Panc1 (cell line): ENCODE results near the gene ASCC3. TPM values are rescaled to one million over a fixed set of nuclear protein-coding genes. Genes with fewer than 3 reads are reported as not detected.
A peak's percentile ranks its signal among the peaks of the same experiment; 100 is the strongest.

ENCODE experiments used
- ATAC-seq: fragments of 200-7000 bp; cut with Tn5 transposase; 2 replicates; pipeline ENCODE4 v1.9.1; 2020; ENCODE audit warnings: mild to moderate bottlenecking, moderate library complexity
- BruUV-seq: library from RNA; stranded (reverse); fragments of 400-500 nt; replicated peaks from 2 replicates; lab custom pipeline; 2021; lab: Mats Ljungman, UMichigan
- CTCF ChIA-PET: fragments of 300-600 bp; sonication (Branson Sonifier 250); formaldehyde crosslinking; loops from one replicate; lab custom pipeline; 2022; ENCODE audit warnings: antibody characterized with exemption; lab: Charles Lee
- POLR2A ChIA-PET: fragments of 300-600 bp; sonication (Branson Sonifier 250); formaldehyde crosslinking; loops from one replicate; lab custom pipeline; 2022; ENCODE audit warnings: antibody characterized with exemption; lab: Charles Lee
- DNase-seq: peaks from one replicate; pipeline ENCODE4 v3.0.0-alpha.2; 2010; ENCODE audit warnings: low read depth, low spot score
- H3K27ac ChIP-seq: 2 replicates; pipeline ENCODE4 v1.5.1; 2011; ENCODE audit warnings: mild to moderate bottlenecking, low read length, inconsistent platforms
- H3K27me3 ChIP-seq: fragments of 200-500 bp; sonication (Bioruptor generic); 2 replicates; pipeline ENCODE4 v1.6.0; 2014; ENCODE audit warnings: low read length, inconsistent platforms; ENCODE audit not compliant: control insufficient read depth, insufficient read depth
- H3K36me3 ChIP-seq: fragments of 200-500 bp; sonication (Bioruptor generic); 2 replicates; pipeline ENCODE4 v1.5.1; 2014; ENCODE audit warnings: inconsistent platforms, mild to moderate bottlenecking, low read length, moderate library complexity; ENCODE audit not compliant: control insufficient read depth, insufficient read depth
- H3K4me1 ChIP-seq: 2 replicates; pipeline ENCODE4 v1.5.1; 2011; ENCODE audit warnings: inconsistent platforms, mild to moderate bottlenecking, low read length, moderate library complexity; ENCODE audit not compliant: control insufficient read depth, insufficient read depth
- H3K4me3 ChIP-seq, 2 experiments: 2 replicates each; pipeline ENCODE4 v1.5.1; 2011 to 2012; ENCODE audit warnings: low read depth in 2 of 2, low read length in 2 of 2, mild to moderate bottlenecking in 2 of 2, inconsistent platforms in 1 of 2, moderate library complexity in 1 of 2
- H3K9me3 ChIP-seq: fragments of 200-500 bp; sonication (Bioruptor generic); 2 replicates; pipeline ENCODE4 v1.5.1; 2014; ENCODE audit warnings: low read depth, mild to moderate bottlenecking, inconsistent platforms, low read length, moderate library complexity; ENCODE audit not compliant: control insufficient read depth, insufficient read depth
- CTCF ChIP-seq: fragments of 450-650 bp; IDR thresholded peaks from 2 replicates; pipeline ENCODE4 v1.5.1; 2017; ENCODE audit warnings: mild to moderate bottlenecking
- POLR2AphosphoS5 ChIP-seq: IDR thresholded peaks from 2 replicates; pipeline ENCODE4 v1.6.1; 2012; ENCODE audit warnings: mild to moderate bottlenecking, low read depth, low read length, moderate library complexity
- REST ChIP-seq, 2 experiments: IDR thresholded peaks; 2 replicates each; pipeline ENCODE4 v1.6.1; 2011 to 2012; ENCODE audit warnings: low read depth in 2 of 2, control low read depth in 1 of 2, low read length in 1 of 2, mild to moderate bottlenecking in 1 of 2, moderate library complexity in 1 of 2; ENCODE audit not compliant: insufficient read depth in 1 of 2
- SIN3A ChIP-seq: IDR thresholded peaks from 2 replicates; pipeline ENCODE4 v1.6.1; 2012; ENCODE audit warnings: low read depth, mild to moderate bottlenecking, low read length, moderate library complexity, borderline replicate concordance; ENCODE audit not compliant: insufficient read depth
- TCF7L2 ChIP-seq: IDR thresholded peaks from 2 replicates; pipeline ENCODE4 v1.6.1; 2011; ENCODE audit warnings: mild to moderate bottlenecking, low read depth, low read length, inconsistent platforms
- in situ Hi-C: cut with HindIII; loops from 2 replicates; pipeline ENCODE4 v1.10.0; 2016; ENCODE audit warnings: low sequenced_read_pairs, low pct_unique_long_range_greater_than_20kb
- intact Hi-C: fragments of 100-400 bp; cut with micrococcal nuclease; formaldehyde crosslinking; loops from one replicate; pipeline ENCODE4 v1.10.0; 2022; ENCODE audit not compliant: unreplicated experiment
- total RNA-seq: library from RNA; stranded (reverse); gene quantifications from one replicate; pipeline ENCODE4 v1.2.1, GENCODE V29; 2021; ENCODE audit not compliant: unreplicated experiment

Gene ASCC3
- total RNA-seq, 1 experiment from 2014 or later = 46.9 TPM

GRCh38 chr6:100574836-100575235, 306.3 kb downstream of the ASCC3 start:
- CTCF ChIA-PET = interaction anchor here (0.7 kb wide), 1 partner anchor 224 kb away, joined by 4 read pairs; no protein-coding TSS in a partner anchor
- TF ChIP-seq POLR2AphosphoS5 (no peak), SIN3A (no peak)
- no peaks in the 10 kb centered on the region for H3K27me3 ChIP-seq
- no peaks in the 10 kb centered on the region for H3K36me3 ChIP-seq
- in situ Hi-C loops (no loop called here), intact Hi-C loops (no loop called here)
- DNase-seq (no peak), ATAC-seq (no peak)
- no peaks in the 10 kb centered on the region for H3K9me3 ChIP-seq
- no peaks in the 10 kb centered on the region for H3K4me1 ChIP-seq
- H3K4me3 ChIP-seq = no peak overlapping the region
- POLR2A ChIA-PET = no interaction called here
- H3K27ac ChIP-seq = no peak overlapping the region
- BruUV-seq = no TSS peak

- ChIA-PET CTCF (no interaction called here), POLR2A (no interaction called here)
- no peak overlapping the region for H3K4me3 ChIP-seq
- in situ Hi-C loops (no loop called here), intact Hi-C loops (no loop called here)
- DNase-seq (no peak), ATAC-seq (no peak)
- no peaks in the 10 kb centered on the region for H3K9me3 ChIP-seq
- H3K36me3 ChIP-seq = no peaks in the 10 kb centered on the region
- no peaks in the 10 kb centered on the region for H3K27me3 ChIP-seq
- TF ChIP-seq SIN3A (no peak), REST (IDR thresholded peaks at IDR 0.05; ENCODE audit: insufficient read depth in 1 of 2, low read depth in 2 of 2, low read length in 1 of 2) (no peak), CTCF (peak; percentile 31; the same call in 1 of the 2 replicates), TCF7L2 (no peak), POLR2AphosphoS5 (no peak)
- no peak overlapping the region for H3K27ac ChIP-seq
- BruUV-seq = no TSS peak
- H3K4me1 ChIP-seq = no peaks in the 10 kb centered on the region
Observed at GRCh38 chr6:100573166-100573565, 308.0 kb downstream of the ASCC3 start.

- H3K36me3 ChIP-seq = no peaks in the 10 kb centered on the region
- intact Hi-C loops = no loop called here
Observed at GRCh38 chr6:100568255-100568654, 312.9 kb downstream of the ASCC3 start.

More at GRCh38 chr6:100568255-100568654, 312.9 kb downstream of the ASCC3 start:
- no peak for TF ChIP-seq SIN3A
- no peak for TF ChIP-seq CTCF
- TF ChIP-seq POLR2AphosphoS5 = no peak
- TF ChIP-seq REST (IDR thresholded peaks at IDR 0.05; ENCODE audit: insufficient read depth in 1 of 2, low read depth in 2 of 2, low read length in 1 of 2) = no peak
- no peak for TF ChIP-seq TCF7L2
- Histone ChIP-seq H3K9me3 (no peaks in the 10 kb centered on the region), H3K4me1 (no peaks in the 10 kb centered on the region), H3K27ac (no peak overlapping the region), H3K27me3 (no peaks in the 10 kb centered on the region), H3K4me3 (no peak overlapping the region)
- DNase-seq (no peak), ATAC-seq (no peak)
- in situ Hi-C loops = no loop called here
- ChIA-PET POLR2A (no interaction called here), CTCF (no interaction called here)
- BruUV-seq = no TSS peak
